GM18507 (cell line): Measurements from ENCODE around the gene MMP13.

ENCODE experiments used
- DNase-seq: peaks from one replicate; pipeline ENCODE4 v3.0.0; 2011; ENCODE audit warnings: low read depth; ENCODE audit not compliant: insufficient read length; ENCODE audit errors: extremely low spot score
- FAIRE-seq: peaks from 2 replicates; lab custom pipeline; 2011; peaks lifted over from hg19 to GRCh38; lab: Jason Lieb, UNC

Gene MMP13

GRCh38 chr11:102940714-102941588, 14.6 kb downstream of the MMP13 start:
- FAIRE-seq = peak; percentile 82
- DNase-seq = no peak

- FAIRE-seq = no peak
- DNase-seq = no peak
Measured at GRCh38 chr11:102936864-102937509, 18.5 kb downstream of the MMP13 start.

- DNase-seq (no peak), FAIRE-seq (no peak)
Measured at GRCh38 chr11:102935514-102935913, 20.0 kb downstream of the MMP13 start.

- no peak for DNase-seq
- FAIRE-seq = no peak
Measured at GRCh38 chr11:102934735-102935134, 20.8 kb downstream of the MMP13 start.

- no peak for DNase-seq
- FAIRE-seq = peak; percentile 31
Measured at GRCh38 chr11:102933627-102934026, 21.9 kb downstream of the MMP13 start.

GRCh38 chr11:102932678-102933077, 22.9 kb downstream of the MMP13 start:
- no peak for FAIRE-seq
- DNase-seq = no peak

GRCh38 chr11:102930451-102930850, 25.1 kb downstream of the MMP13 start:
- DNase-seq (no peak), FAIRE-seq (no peak)

GRCh38 chr11:102929972-102930371, 25.6 kb downstream of the MMP13 start:
- no peak for DNase-seq
- no peak for FAIRE-seq

GRCh38 chr11:102929166-102929565, 26.4 kb downstream of the MMP13 start:
- FAIRE-seq = no peak
- no peak for DNase-seq

GRCh38 chr11:102928247-102928646, 27.3 kb downstream of the MMP13 start:
- DNase-seq = no peak
- no peak for FAIRE-seq

- FAIRE-seq (no peak), DNase-seq (no peak)
Measured at GRCh38 chr11:102927624-102927990, 27.9 kb downstream of the MMP13 start.

GRCh38 chr11:102926961-102927623, 28.4 kb downstream of the MMP13 start:
- DNase-seq = no peak
- no peak for FAIRE-seq

- no peak for FAIRE-seq
Measured at GRCh38 chr11:102926517-102926916, 29.0 kb downstream of the MMP13 start.

GRCh38 chr11:102925988-102926387, 29.5 kb downstream of the MMP13 start:
- FAIRE-seq = no peak
- no peak for DNase-seq

More at GRCh38 chr11:102926517-102926916, 29.0 kb downstream of the MMP13 start:
- no peak for DNase-seq

GRCh38 chr11:102924851-102925380, 30.6 kb downstream of the MMP13 start:
- DNase-seq = no peak
- FAIRE-seq = no peak

GRCh38 chr11:102921587-102922220, 33.8 kb downstream of the MMP13 start:
- FAIRE-seq (no peak), DNase-seq (no peak)

GRCh38 chr11:102920118-102920684, 35.3 kb downstream of the MMP13 start:
- no peak for DNase-seq
- FAIRE-seq = peak; percentile 62

- DNase-seq = no peak
- no peak for FAIRE-seq
Measured at GRCh38 chr11:102915044-102915375, 40.5 kb downstream of the MMP13 start.

GRCh38 chr11:102914238-102915043, 41.1 kb downstream of the MMP13 start:
- FAIRE-seq (no peak), DNase-seq (no peak)
